Left renal cortex interstitium (tissue), 4 donors: ENCODE data around the gene MUL1. TPM values are rescaled to one million over a fixed set of nuclear protein-coding genes. Genes with fewer than 3 reads are reported as not detected.

Experiments used
- DNase-seq, 4 donors: peaks; one replicate each; pipeline ENCODE4 v3.0.0-alpha.2; 2013; ENCODE audit warnings: low read depth in 4 of 4, low spot score in 2 of 4, missing footprints in 1 of 4
- polyA plus RNA-seq, 4 donors: library from polyadenylated mRNA; unstranded; fragments of 120-200 nt; gene quantifications; one replicate each; pipeline ENCODE4 v1.2.1, GENCODE V29; 2013; ENCODE audit not compliant: insufficient read length in 4 of 4

MUL1 gene
- polyA plus RNA-seq, 4 donors = 32.3 to 44.0 (median 36.4) TPM

- peak in 3 of 4 donors; percentile 76 to 85 (median 77) for DNase-seq
These were observed 21.3 kb downstream of the MUL1 start for GRCh38 chr1:20486457-20487235.

- DNase-seq = peak in 1 of 4 donors; percentile 65
These were observed 22.2 kb downstream of the MUL1 start, which contains the start of gene CAMK2N1 for GRCh38 chr1:20485527-20486456. Gene CAMK2N1 (minus strand): TSS chr1:20486210. CDS start chr1:20485379, 831 bp downstream.

GRCh38 chr1:20484519-20485462, 23.2 kb downstream of the MUL1 start:
- no peak for DNase-seq

GRCh38 chr1:20483833-20484518, 24.0 kb downstream of the MUL1 start:
- DNase-seq = no peak

- no peak for DNase-seq
These were observed 24.7 kb downstream of the MUL1 start for GRCh38 chr1:20483098-20483832.

GRCh38 chr1:20481643-20482498, 26.1 kb downstream of the MUL1 start:
- DNase-seq = no peak

GRCh38 chr1:20480951-20481617, 26.9 kb downstream of the MUL1 start:
- no peak for DNase-seq

- no peak for DNase-seq
These were observed 27.6 kb downstream of the MUL1 start for GRCh38 chr1:20480243-20480944.

- DNase-seq = no peak
These were observed 28.1 kb downstream of the MUL1 start for GRCh38 chr1:20479840-20480239.

GRCh38 chr1:20478057-20478635, 29.8 kb downstream of the MUL1 start:
- no peak for DNase-seq

- no peak for DNase-seq
These were observed 30.4 kb downstream of the MUL1 start for GRCh38 chr1:20477348-20478056.

GRCh38 chr1:20476265-20477038, 31.5 kb downstream of the MUL1 start:
- peak in 1 of 4 donors; percentile 80 for DNase-seq

- DNase-seq = no peak
These were observed 33.0 kb downstream of the MUL1 start for GRCh38 chr1:20474996-20475395.

- DNase-seq = no peak
These were observed 33.5 kb downstream of the MUL1 start for GRCh38 chr1:20474333-20474975.

- DNase-seq = no peak
These were observed 34.1 kb downstream of the MUL1 start for GRCh38 chr1:20473894-20474293.
